Esophagus muscularis mucosa (tissue), 3 donors: ENCODE data around the gene LAMA3.

Source experiments
- POLR2A ChIP-seq: fragments of 450-650 bp; IDR thresholded peaks from one replicate; pipeline ENCODE4 v1.6.1; 2017; ENCODE audit warnings: antibody characterized with exemption, moderate library complexity, mild to moderate bottlenecking, low read depth
- TF ChIP-seq, protein P1 (sequence below), 3 experiments: fragments of 200-600 bp in 2 of 3; fragments of 450-650 bp in 1 of 3; sonication (generic) in 2 of 3; IDR thresholded peaks; one replicate each; pipeline ENCODE4 v1.5.1; 2017 to 2019; ENCODE audit warnings: antibody characterized with exemption in 3 of 3, mild to moderate bottlenecking in 2 of 3, moderate library complexity in 1 of 3

DNA sequence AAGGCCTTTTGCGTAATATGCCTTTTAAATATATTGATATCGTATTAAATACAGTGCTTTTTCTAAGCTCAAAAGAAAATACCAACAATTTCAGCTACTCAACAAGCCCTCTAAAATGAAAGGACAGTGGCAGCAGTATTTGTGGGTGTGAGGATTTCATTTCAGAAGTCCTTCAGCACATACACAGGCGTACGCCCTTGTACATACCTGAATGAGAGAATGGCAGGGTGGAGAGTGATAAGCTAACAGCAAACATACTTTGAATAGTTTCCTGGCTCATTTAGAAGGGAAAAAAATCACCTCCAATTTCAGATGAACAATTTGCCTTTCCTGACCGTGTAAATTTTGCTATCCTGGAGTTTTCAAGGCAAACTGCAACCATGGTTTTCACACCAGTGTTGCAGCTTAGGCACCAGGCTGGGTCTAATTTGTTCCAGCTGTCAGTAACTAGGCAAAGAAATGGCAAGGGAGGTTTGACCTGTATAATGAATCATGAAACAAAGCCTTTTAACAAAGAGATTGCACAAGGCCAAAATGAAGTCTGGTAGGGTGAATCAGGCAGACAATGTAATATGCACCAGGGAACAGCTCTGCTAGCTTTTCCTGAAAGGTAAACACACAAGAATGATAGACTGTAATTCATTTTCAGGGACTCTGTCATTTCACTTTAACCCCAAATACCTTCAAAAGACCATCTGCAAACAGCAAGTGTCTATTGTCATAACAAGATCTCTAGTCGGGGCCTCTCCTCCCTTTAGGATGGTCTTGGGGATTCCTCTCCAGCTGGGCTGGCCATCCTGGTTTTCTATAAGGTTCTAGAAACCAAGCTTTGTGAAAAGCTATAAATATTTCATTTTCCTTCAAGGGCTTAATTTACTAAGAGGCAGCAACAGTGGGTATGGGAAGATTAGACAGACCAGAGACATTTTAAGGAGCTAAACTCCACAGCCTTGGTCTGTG is 38.0 kb upstream of the LAMA3 start:
- TF ChIP-seq, protein P1, sequence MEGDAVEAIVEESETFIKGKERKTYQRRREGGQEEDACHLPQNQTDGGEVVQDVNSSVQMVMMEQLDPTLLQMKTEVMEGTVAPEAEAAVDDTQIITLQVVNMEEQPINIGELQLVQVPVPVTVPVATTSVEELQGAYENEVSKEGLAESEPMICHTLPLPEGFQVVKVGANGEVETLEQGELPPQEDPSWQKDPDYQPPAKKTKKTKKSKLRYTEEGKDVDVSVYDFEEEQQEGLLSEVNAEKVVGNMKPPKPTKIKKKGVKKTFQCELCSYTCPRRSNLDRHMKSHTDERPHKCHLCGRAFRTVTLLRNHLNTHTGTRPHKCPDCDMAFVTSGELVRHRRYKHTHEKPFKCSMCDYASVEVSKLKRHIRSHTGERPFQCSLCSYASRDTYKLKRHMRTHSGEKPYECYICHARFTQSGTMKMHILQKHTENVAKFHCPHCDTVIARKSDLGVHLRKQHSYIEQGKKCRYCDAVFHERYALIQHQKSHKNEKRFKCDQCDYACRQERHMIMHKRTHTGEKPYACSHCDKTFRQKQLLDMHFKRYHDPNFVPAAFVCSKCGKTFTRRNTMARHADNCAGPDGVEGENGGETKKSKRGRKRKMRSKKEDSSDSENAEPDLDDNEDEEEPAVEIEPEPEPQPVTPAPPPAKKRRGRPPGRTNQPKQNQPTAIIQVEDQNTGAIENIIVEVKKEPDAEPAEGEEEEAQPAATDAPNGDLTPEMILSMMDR (IDR thresholded peaks at IDR 0.05) = no peak
- no peak for TF ChIP-seq POLR2A
